Caco-2 (cell line): Measurements from ENCODE around the gene ALKBH5. TPM values are rescaled to one million over a fixed set of nuclear protein-coding genes. Genes with fewer than 3 reads are reported as not detected.

Experiments used
- BruUV-seq: library from RNA; stranded (reverse); fragments of 400-500 nt; replicated peaks from 2 replicates; lab custom pipeline; 2021; lab: Mats Ljungman, UMichigan
- CTCF ChIA-PET: fragments of 300-600 bp; sonication (Branson Sonifier 250); formaldehyde crosslinking; loops from one replicate; lab custom pipeline; 2022; ENCODE audit warnings: antibody characterized with exemption; lab: Charles Lee
- POLR2A ChIA-PET: fragments of 300-600 bp; sonication (Branson Sonifier 250); formaldehyde crosslinking; loops from one replicate; lab custom pipeline; 2022; ENCODE audit warnings: antibody characterized with exemption; lab: Charles Lee
- DNase-seq, 2 experiments: peaks; one replicate each; pipeline versions ENCODE4 v3.0.0 to v3.0.0-alpha.2; 2020 to 2022
- H3K27me3 ChIP-seq: replicated peaks from 2 replicates; pipeline ENCODE4 v1.6.0; 2011; ENCODE audit warnings: low read length; ENCODE audit not compliant: control insufficient read depth, insufficient read depth
- H3K36me3 ChIP-seq: 2 replicates; pipeline ENCODE4 v1.5.1; 2011; ENCODE audit warnings: low read length; ENCODE audit not compliant: control insufficient read depth, insufficient read depth
- H3K4me1 ChIP-seq: fragments of 250-450 bp; sonication (Bioruptor Pico); 2 replicates; pipeline ENCODE4 v1.5.1; 2020; ENCODE audit warnings: mild to moderate bottlenecking
- H3K4me3 ChIP-seq: 2 replicates; pipeline ENCODE4 v1.5.1; 2011; ENCODE audit warnings: low read depth, mild to moderate bottlenecking, control low read depth, low read length
- H3K9me3 ChIP-seq: fragments of 250-450 bp; sonication (Bioruptor Pico); 2 replicates; pipeline ENCODE4 v1.5.1; 2020; ENCODE audit warnings: mild to moderate bottlenecking, moderate library complexity
- H3K27ac Mint-ChIP-seq: one replicate; pipeline ENCODE4 v1.8.0; 2022; ENCODE audit warnings: mixed read lengths; ENCODE audit not compliant: unreplicated experiment
- H3K27me3 Mint-ChIP-seq: one replicate; pipeline ENCODE4 v1.8.0; 2022; ENCODE audit warnings: mixed read lengths; ENCODE audit not compliant: insufficient read depth, unreplicated experiment
- H3K36me3 Mint-ChIP-seq: one replicate; pipeline ENCODE4 v1.8.0; 2022; ENCODE audit warnings: mild to moderate bottlenecking, mixed read lengths; ENCODE audit not compliant: insufficient read depth, unreplicated experiment
- H3K4me1 Mint-ChIP-seq: one replicate; pipeline ENCODE4 v1.8.0; 2022; ENCODE audit warnings: low read depth, mixed read lengths; ENCODE audit not compliant: unreplicated experiment
- H3K4me3 Mint-ChIP-seq: one replicate; pipeline ENCODE4 v1.8.0; 2022; ENCODE audit warnings: mild to moderate bottlenecking, moderate library complexity, mixed read lengths; ENCODE audit not compliant: unreplicated experiment
- H3K9me3 Mint-ChIP-seq: one replicate; pipeline ENCODE4 v1.8.0; 2022; ENCODE audit warnings: mixed read lengths; ENCODE audit not compliant: unreplicated experiment
- intact Hi-C: fragments of 100-400 bp; cut with micrococcal nuclease; formaldehyde crosslinking; loops from one replicate; pipeline ENCODE4 v1.10.0; 2022; ENCODE audit not compliant: unreplicated experiment
- total RNA-seq: library from RNA; stranded (reverse); gene quantifications from 2 replicates; pipeline ENCODE4 v1.2.3, GENCODE V29; 2022
- TF ChIP-seq, protein P1 (sequence below), 2 experiments: fragments of 200-600 bp in 1 of 2; IDR thresholded peaks; 1 replicate in 1 of 2; 2 replicates in 1 of 2; pipeline versions ENCODE4 v1.5.1 to v1.8.0; 2011 to 2022; ENCODE audit warnings: antibody characterized with exemption in 1 of 2, control low read depth in 1 of 2, inconsistent platforms in 1 of 2, low read depth in 1 of 2, low read length in 1 of 2, mild to moderate bottlenecking in 1 of 2, moderate library complexity in 1 of 2; ENCODE audit not compliant: insufficient read depth in 1 of 2, severe bottlenecking in 1 of 2, unreplicated experiment in 1 of 2

The ALKBH5 gene
- total RNA-seq, 1 experiment from 2014 or later: 101 TPM

DNA sequence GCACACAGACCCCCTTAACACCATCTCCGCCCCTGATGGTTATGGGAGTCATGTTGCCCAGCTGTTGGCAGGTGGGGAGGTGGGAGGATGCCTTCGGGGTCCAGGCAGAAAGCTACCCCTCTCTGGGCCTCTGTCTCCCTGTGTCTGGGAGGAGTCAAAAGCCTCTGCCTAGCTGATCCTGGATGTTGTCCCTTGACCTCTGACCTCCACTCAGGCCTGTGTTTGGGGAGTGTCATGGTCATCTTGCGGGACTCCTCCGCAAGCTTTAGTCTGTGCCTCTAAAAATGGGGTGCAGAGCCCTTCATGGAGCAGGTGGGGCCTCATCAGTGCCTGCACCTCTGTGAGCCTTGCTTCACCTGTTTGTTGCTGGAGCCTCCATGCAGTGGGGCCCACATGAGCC is 45.6 kb downstream of the ALKBH5 start:
- ChIA-PET CTCF (no interaction called here), POLR2A (no interaction called here)
- no peak for DNase-seq
- peaks cover 21% of the 10 kb centered on the region for H3K4me1 Mint-ChIP-seq
- TF ChIP-seq, protein P1, sequence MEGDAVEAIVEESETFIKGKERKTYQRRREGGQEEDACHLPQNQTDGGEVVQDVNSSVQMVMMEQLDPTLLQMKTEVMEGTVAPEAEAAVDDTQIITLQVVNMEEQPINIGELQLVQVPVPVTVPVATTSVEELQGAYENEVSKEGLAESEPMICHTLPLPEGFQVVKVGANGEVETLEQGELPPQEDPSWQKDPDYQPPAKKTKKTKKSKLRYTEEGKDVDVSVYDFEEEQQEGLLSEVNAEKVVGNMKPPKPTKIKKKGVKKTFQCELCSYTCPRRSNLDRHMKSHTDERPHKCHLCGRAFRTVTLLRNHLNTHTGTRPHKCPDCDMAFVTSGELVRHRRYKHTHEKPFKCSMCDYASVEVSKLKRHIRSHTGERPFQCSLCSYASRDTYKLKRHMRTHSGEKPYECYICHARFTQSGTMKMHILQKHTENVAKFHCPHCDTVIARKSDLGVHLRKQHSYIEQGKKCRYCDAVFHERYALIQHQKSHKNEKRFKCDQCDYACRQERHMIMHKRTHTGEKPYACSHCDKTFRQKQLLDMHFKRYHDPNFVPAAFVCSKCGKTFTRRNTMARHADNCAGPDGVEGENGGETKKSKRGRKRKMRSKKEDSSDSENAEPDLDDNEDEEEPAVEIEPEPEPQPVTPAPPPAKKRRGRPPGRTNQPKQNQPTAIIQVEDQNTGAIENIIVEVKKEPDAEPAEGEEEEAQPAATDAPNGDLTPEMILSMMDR (IDR thresholded peaks at IDR 0.05; ENCODE audit: insufficient read depth in 1 of 2, low read depth in 1 of 2, low read length in 1 of 2, severe bottlenecking in 1 of 2, unreplicated experiment in 1 of 2): no peak
- peaks cover 6% of the 10 kb centered on the region for H3K36me3 Mint-ChIP-seq
- Histone ChIP-seq H3K4me3 (no peak overlapping the region), H3K4me1 (peaks cover 18% of the 10 kb centered on the region), H3K9me3 (no peaks in the 10 kb centered on the region), H3K27me3 (no peaks in the 10 kb centered on the region), H3K36me3 (no peaks in the 10 kb centered on the region; the same call in 1 of the 2 replicates)
- H3K27me3 Mint-ChIP-seq: no peaks in the 10 kb centered on the region
- BruUV-seq: no TSS peak
- no peak overlapping the region for H3K4me3 Mint-ChIP-seq
- H3K9me3 Mint-ChIP-seq: no peaks in the 10 kb centered on the region
- no peak overlapping the region for H3K27ac Mint-ChIP-seq
- intact Hi-C loops: no loop called here

DNA sequence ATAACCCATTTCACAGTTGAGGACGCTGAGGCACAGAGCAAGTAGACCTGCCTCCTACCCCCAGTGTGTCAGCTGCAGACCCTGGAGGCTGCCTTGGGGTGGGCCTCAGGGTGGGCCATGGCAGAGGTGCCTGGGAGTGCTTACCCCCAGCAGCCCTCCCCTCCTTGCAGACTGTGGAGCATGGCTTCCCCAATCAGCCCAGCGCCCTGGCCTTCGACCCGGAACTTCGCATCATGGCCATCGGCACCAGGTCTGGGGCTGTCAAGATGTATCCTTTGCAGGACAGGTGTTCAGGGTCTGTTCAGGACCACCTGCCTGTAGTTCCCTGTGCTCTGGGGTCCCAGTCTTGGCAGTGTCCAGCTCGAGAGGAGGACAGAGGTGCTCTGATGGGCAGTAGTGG is 46.1 kb downstream of the ALKBH5 start:
- intact Hi-C loops: no loop called here
- peaks cover 21% of the 10 kb centered on the region for H3K4me1 Mint-ChIP-seq
- no peak for DNase-seq
- H3K27me3 Mint-ChIP-seq: no peaks in the 10 kb centered on the region
- H3K27ac Mint-ChIP-seq: no peak overlapping the region
- H3K36me3 ChIP-seq: peaks cover under 1% of the 10 kb centered on the region; the same call in 1 of the 2 replicates
- TF ChIP-seq, protein P1 (IDR thresholded peaks at IDR 0.05; ENCODE audit: insufficient read depth in 1 of 2, low read depth in 1 of 2, low read length in 1 of 2, severe bottlenecking in 1 of 2, unreplicated experiment in 1 of 2): no peak
- no peak overlapping the region for H3K4me3 ChIP-seq
- no peaks in the 10 kb centered on the region for H3K9me3 ChIP-seq
- peaks cover 4% of the 10 kb centered on the region for H3K36me3 Mint-ChIP-seq
- no peak overlapping the region for H3K4me3 Mint-ChIP-seq
- no peaks in the 10 kb centered on the region for H3K9me3 Mint-ChIP-seq
- no peaks in the 10 kb centered on the region for H3K27me3 ChIP-seq
- H3K4me1 ChIP-seq: peaks cover 13% of the 10 kb centered on the region
- BruUV-seq: no TSS peak
- POLR2A ChIA-PET: no interaction called here
- CTCF ChIA-PET: no interaction called here

DNA sequence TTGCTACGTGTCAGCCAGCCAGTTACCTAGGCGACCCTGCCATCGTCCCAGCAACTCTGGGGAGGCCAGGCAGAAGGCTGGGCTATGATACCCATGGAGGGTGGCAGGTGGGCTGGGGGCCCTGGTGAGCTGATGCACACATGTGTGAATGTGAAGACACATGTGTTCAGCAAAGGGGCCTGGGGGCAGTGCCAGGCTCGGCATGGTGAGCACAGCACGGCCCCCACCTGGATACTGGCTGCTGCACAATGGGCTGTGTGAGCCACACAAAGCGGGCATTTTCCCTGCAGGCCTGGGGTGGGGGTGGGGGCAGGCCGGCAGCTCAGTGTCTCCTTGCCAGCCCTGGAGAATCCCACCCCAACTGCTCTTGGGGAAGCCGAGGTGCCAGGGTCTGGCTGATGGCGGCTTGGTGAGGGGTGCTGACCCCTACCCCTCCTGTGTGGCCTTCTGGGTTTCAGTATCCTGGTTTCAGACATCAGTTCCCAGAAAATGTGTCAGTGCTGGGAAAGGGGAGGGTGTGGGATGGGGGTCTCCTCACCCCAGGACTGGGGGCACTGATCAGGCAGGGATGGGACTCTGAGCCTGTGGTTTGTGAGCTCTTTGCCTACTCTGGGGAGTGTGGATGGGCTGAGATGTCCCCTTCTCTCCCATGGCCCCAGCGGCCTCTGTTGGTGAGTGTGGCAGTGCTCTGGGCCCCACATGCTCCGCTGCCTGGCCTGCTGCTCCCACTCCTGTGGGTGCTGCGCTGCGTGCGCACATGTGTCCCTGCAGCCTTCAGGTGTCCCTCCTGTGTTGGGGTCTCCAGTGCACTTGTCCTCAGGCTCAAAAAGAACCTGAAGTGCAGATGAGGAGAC is 46.9 kb downstream of the ALKBH5 start:
- TF ChIP-seq, protein P1 (IDR thresholded peaks at IDR 0.05; ENCODE audit: insufficient read depth in 1 of 2, low read depth in 1 of 2, low read length in 1 of 2, severe bottlenecking in 1 of 2, unreplicated experiment in 1 of 2): no peak
- H3K27ac Mint-ChIP-seq: no peak overlapping the region
- H3K9me3 Mint-ChIP-seq: no peaks in the 10 kb centered on the region
- H3K4me1 ChIP-seq: peaks cover 10% of the 10 kb centered on the region
- H3K27me3 ChIP-seq: no peaks in the 10 kb centered on the region
- intact Hi-C loops: no loop called here
- ChIA-PET CTCF (no interaction called here), POLR2A (no interaction called here)
- H3K4me3 ChIP-seq: no peak overlapping the region
- no peaks in the 10 kb centered on the region for H3K27me3 Mint-ChIP-seq
- BruUV-seq: no TSS peak
- peaks cover 2% of the 10 kb centered on the region for H3K36me3 ChIP-seq
- no peak overlapping the region for H3K4me3 Mint-ChIP-seq
- H3K4me1 Mint-ChIP-seq: peaks cover 21% of the 10 kb centered on the region
- DNase-seq: no peak
- no peaks in the 10 kb centered on the region for H3K9me3 ChIP-seq
- no peaks in the 10 kb centered on the region for H3K36me3 Mint-ChIP-seq
